SU-DHL-6 (cell line): ENCODE results near the gene CLPTM1L.
A peak's percentile ranks its signal among the peaks of the same experiment; 100 is the strongest.

Source experiments
- H2AFZ ChIP-seq: fragments of 200-600 bp; sonication (generic); 2 replicates; pipeline ENCODE4 v1.6.1; 2014; ENCODE audit warnings: low read depth, mild to moderate bottlenecking, moderate library complexity, mixed read lengths, antibody characterized with exemption, low read length; ENCODE audit not compliant: severe bottlenecking
- H3F3A ChIP-seq: fragments of 200-600 bp; shearing (Covaris generic); 2 replicates; pipeline ENCODE4 v1.6.0; 2016; ENCODE audit warnings: antibody characterized with exemption, mild to moderate bottlenecking; ENCODE audit not compliant: insufficient read depth
- H3K27ac ChIP-seq: fragments of 200-600 bp; sonication (generic); 2 replicates; pipeline ENCODE4 v1.5.1; 2016; ENCODE audit warnings: low read depth, mild to moderate bottlenecking, low read length, moderate library complexity, mixed read lengths
- H3K27me3 ChIP-seq: fragments of 200-600 bp; sonication (generic), shearing (Covaris generic); 2 replicates; pipeline ENCODE4 v1.6.0; 2014; ENCODE audit warnings: mild to moderate bottlenecking, low read length
- H3K36me3 ChIP-seq: fragments of 200-600 bp; sonication (generic); 2 replicates; pipeline ENCODE4 v1.6.1; 2014; ENCODE audit warnings: mild to moderate bottlenecking, low read length, mixed read lengths
- H3K4me2 ChIP-seq: fragments of 300-600, 200-600 bp; shearing (Covaris generic), sonication (generic); 2 replicates; pipeline ENCODE4 v1.6.0; 2014; ENCODE audit warnings: low read length, low read depth, mild to moderate bottlenecking; ENCODE audit not compliant: poor library complexity, severe bottlenecking
- H3K4me3 ChIP-seq: fragments of 200-600 bp; sonication (generic); 2 replicates; pipeline ENCODE4 v1.5.1; 2014; ENCODE audit warnings: antibody characterized with exemption, low read length, mild to moderate bottlenecking, mixed read lengths; ENCODE audit not compliant: insufficient read depth, poor library complexity, severe bottlenecking
- H3K79me2 ChIP-seq: fragments of 200-600 bp; sonication (generic); 2 replicates; pipeline ENCODE4 v1.6.1; 2014; ENCODE audit warnings: mild to moderate bottlenecking, low read length, moderate library complexity; ENCODE audit not compliant: insufficient read depth
- H3K9ac ChIP-seq: fragments of 200-600 bp; sonication (generic); 2 replicates; pipeline ENCODE4 v1.7.0; 2014; ENCODE audit warnings: mild to moderate bottlenecking, low read length
- H3K9me2 ChIP-seq: fragments of 200-600 bp; sonication (generic); replicated peaks from 2 replicates; pipeline ENCODE4 v1.6.1; 2014; ENCODE audit warnings: low read length; ENCODE audit not compliant: insufficient read depth
- H3K9me3 ChIP-seq: fragments of 200-600 bp; sonication (generic); 2 replicates; pipeline ENCODE4 v1.6.1; 2014; ENCODE audit warnings: low read length, mixed read lengths; ENCODE audit not compliant: insufficient read depth
- H4K20me1 ChIP-seq: fragments of 200-600 bp; sonication (generic); 2 replicates; pipeline ENCODE4 v1.6.1; 2014; ENCODE audit warnings: low read depth, mild to moderate bottlenecking, antibody characterized with exemption, low read length, moderate library complexity, mixed read lengths
- EZH2phosphoT487 ChIP-seq: fragments of 200-600 bp; sonication (generic), shearing (Covaris generic); conservative IDR thresholded peaks from 2 replicates; pipeline ENCODE4 v1.6.1; 2018; ENCODE audit warnings: mild to moderate bottlenecking, antibody characterized with exemption, low read length, moderate library complexity, mixed read lengths
- TF ChIP-seq, protein P1 (sequence below): fragments of 200-600 bp; sonication (generic); IDR thresholded peaks from one replicate; pipeline ENCODE4 v1.5.1; 2017; ENCODE audit warnings: antibody characterized with exemption, mild to moderate bottlenecking, low read length, moderate library complexity; ENCODE audit not compliant: insufficient read depth, poor library complexity, severe bottlenecking

The CLPTM1L gene

DNA sequence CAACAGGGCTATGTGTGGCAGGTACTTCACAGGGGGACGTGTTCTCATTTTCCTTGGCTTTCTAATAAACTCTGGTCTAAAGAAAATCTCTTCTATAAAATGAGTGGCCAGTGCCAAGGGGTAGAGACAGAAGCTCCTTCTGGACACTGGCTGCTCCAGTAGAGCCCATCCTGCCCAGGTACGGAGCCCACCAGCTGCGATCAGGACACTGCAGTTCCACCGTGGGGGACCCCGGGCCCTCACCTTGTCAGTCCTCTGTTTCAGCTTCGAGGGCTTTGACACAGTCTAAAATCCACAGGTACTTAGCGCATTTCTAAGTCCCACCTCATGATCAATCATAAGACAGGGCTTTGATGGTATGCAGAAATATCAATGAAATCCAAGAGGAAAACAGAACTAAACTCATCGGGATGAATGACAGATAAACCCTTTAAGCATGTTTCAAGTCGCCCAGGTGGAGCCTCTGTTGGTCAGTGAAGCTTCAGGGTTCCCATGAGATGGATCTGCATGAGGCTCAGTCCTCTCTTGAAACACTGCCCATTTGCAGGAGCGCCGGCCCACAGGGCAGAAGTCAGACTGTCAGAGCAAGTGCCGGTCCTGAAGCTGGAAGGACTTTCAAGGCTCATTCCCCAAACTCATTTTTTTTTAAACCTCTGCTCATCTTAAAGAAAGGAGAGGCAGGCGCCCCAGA lies 29.7 kb downstream of the CLPTM1L start:
- Histone ChIP-seq H3K79me2 (no peaks in the 10 kb centered on the region), H2AFZ (no peak overlapping the region), H3K9ac (peak overlapping the region; percentile 75), H3F3A (peaks cover 74% of the 10 kb centered on the region), H3K9me2 (no peaks in the 10 kb centered on the region), H4K20me1 (no peaks in the 10 kb centered on the region), H3K36me3 (peaks cover 14% of the 10 kb centered on the region; the same call in 1 of the 2 replicates), H3K4me2 (peak overlapping the region; percentile 64), H3K27ac (peak overlapping the region; percentile 97), H3K9me3 (peaks cover 17% of the 10 kb centered on the region), H3K4me3 (peak overlapping the region; percentile 38), H3K27me3 (no peaks in the 10 kb centered on the region)
- TF ChIP-seq, protein P1, sequence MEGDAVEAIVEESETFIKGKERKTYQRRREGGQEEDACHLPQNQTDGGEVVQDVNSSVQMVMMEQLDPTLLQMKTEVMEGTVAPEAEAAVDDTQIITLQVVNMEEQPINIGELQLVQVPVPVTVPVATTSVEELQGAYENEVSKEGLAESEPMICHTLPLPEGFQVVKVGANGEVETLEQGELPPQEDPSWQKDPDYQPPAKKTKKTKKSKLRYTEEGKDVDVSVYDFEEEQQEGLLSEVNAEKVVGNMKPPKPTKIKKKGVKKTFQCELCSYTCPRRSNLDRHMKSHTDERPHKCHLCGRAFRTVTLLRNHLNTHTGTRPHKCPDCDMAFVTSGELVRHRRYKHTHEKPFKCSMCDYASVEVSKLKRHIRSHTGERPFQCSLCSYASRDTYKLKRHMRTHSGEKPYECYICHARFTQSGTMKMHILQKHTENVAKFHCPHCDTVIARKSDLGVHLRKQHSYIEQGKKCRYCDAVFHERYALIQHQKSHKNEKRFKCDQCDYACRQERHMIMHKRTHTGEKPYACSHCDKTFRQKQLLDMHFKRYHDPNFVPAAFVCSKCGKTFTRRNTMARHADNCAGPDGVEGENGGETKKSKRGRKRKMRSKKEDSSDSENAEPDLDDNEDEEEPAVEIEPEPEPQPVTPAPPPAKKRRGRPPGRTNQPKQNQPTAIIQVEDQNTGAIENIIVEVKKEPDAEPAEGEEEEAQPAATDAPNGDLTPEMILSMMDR, result no peak
- no peak for TF ChIP-seq EZH2phosphoT487

DNA sequence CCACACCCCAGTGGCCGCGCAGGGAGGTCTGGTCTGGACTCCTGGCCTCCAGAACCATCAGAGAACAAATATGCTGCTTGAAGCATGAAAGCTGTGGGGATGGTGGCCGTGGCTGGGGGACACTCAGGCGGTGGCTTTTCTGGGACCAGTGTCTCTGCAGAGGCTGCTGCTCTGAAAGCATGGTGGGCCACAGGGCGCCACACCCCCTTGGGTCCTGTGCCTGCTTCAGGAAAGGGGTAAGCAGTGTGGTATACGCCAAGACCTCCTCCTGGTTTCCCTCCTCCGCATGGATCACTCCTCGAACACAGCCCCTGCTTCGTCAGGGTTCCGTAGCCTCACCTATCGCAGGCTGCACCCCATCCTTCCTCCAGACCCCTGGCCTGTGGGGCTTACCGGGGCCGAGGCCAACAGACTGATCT lies 30.3 kb downstream of the CLPTM1L start:
- Histone ChIP-seq H3K36me3 (peaks cover 12% of the 10 kb centered on the region; the same call in 1 of the 2 replicates), H3K9me3 (peaks cover 20% of the 10 kb centered on the region), H3K27ac (peak overlapping the region; percentile 97), H3K9ac (peak overlapping the region; percentile 75), H3K9me2 (no peaks in the 10 kb centered on the region), H3K4me3 (peak overlapping the region; percentile 38), H3K27me3 (no peaks in the 10 kb centered on the region), H3K4me2 (peak overlapping the region; percentile 64), H2AFZ (no peak overlapping the region), H3K79me2 (no peaks in the 10 kb centered on the region), H3F3A (peaks cover 74% of the 10 kb centered on the region), H4K20me1 (no peaks in the 10 kb centered on the region)
- no peak for TF ChIP-seq EZH2phosphoT487

GRCh38 chr5:1312993-1313833 lies 31.7 kb downstream of the CLPTM1L start:
- H2AFZ ChIP-seq, result no peak overlapping the region
- peaks cover 20% of the 10 kb centered on the region for H3K9me3 ChIP-seq
- peak overlapping the region; percentile 30 for H3K4me3 ChIP-seq
- H3F3A ChIP-seq, result peaks cover 80% of the 10 kb centered on the region
- H3K27me3 ChIP-seq, result no peaks in the 10 kb centered on the region
- peak overlapping the region; percentile 64 for H3K4me2 ChIP-seq
- no peaks in the 10 kb centered on the region for H3K79me2 ChIP-seq
- no peaks in the 10 kb centered on the region for H3K9me2 ChIP-seq
- H3K9ac ChIP-seq, result peak overlapping the region; percentile 75
- peak overlapping the region; percentile 97 for H3K27ac ChIP-seq
- H4K20me1 ChIP-seq, result no peaks in the 10 kb centered on the region
- TF ChIP-seq EZH2phosphoT487, result no peak
- H3K36me3 ChIP-seq, result peaks cover 9% of the 10 kb centered on the region; the same call in 1 of the 2 replicates

DNA sequence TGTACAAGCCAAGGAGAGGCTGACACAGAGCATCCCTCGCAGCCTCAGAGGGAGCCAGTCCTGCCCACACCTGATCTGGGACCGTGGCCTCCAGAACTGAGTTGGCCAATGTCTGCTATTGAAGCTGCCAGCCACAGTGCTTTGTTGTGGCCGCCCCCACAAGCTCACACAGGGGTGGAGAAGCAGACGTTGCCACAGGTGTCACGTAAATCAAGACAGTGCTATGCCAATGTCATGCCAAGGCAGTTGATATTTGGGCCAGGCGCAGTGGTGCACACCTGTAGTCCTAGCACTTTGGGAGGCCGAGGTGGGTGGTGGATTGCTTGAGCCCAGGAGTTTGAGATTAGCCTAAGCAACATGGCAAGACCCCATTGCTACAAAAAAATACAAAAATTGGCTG lies 32.7 kb downstream of the CLPTM1L start:
- H3K4me2 ChIP-seq, result peak overlapping the region; percentile 64
- H2AFZ ChIP-seq, result no peak overlapping the region
- peaks cover 20% of the 10 kb centered on the region for H3K9me3 ChIP-seq
- H3K27ac ChIP-seq, result peak overlapping the region; percentile 97
- TF ChIP-seq, protein P1, result no peak
- no peak for TF ChIP-seq EZH2phosphoT487
- no peaks in the 10 kb centered on the region for H3K79me2 ChIP-seq
- H3K4me3 ChIP-seq, result no peak overlapping the region
- H4K20me1 ChIP-seq, result no peaks in the 10 kb centered on the region
- H3K36me3 ChIP-seq, result 0 out of 2 replicates have a peak, but pooled peaks cover 4% of the 10 kb centered on the region
- peak overlapping the region; percentile 44 for H3K9ac ChIP-seq
- H3K9me2 ChIP-seq, result no peaks in the 10 kb centered on the region
- peaks cover 72% of the 10 kb centered on the region for H3F3A ChIP-seq
- no peaks in the 10 kb centered on the region for H3K27me3 ChIP-seq
